ENCODE measurements around the gene CAPN12. TPM values are rescaled to one million over a fixed set of nuclear protein-coding genes. Genes with fewer than 3 reads are reported as not detected.
A peak's percentile ranks its signal among the peaks of the same experiment; 100 is the strongest.
"Not testable (repeated sequence)": the region's sequence is repeated elsewhere in the genome, so short reads cannot be mapped to it uniquely, and the experiment has no call there.

Gene CAPN12
- polyA plus RNA-seq, 1 donor (not counting 4 experiments of a cell fraction or from before 2014, with no cell fraction given), result 5.6 TPM

GRCh38 chr19:38773469-38774177 is 29.3 kb upstream of the CAPN12 start, which contains the start of gene LGALS7:
TSS of gene LGALS7 (minus strand) at chr19:38773517. CDS start at chr19:38773492, 25 bp downstream.
- dilution Hi-C loops (cut with MboI; ENCODE audit: extremely low pct_ligation_motif_present, low sequenced_read_pairs), result no loop called here
- Histone ChIP-seq H3K27ac (ENCODE audit: control insufficient read depth, insufficient read depth, low read length) (no peak within 1 kb of the TSS), H3K4me2 (ENCODE audit: control insufficient read depth, extremely low read depth, insufficient read depth, low read depth, low read length) (no peak within 1 kb of the TSS), H3K4me3 (ENCODE audit: control insufficient read depth in 2 of 3, extremely low read depth in 1 of 3, insufficient read depth in 2 of 3, low read depth in 1 of 3, low read length in 3 of 3) (no peak within 1 kb of the TSS), H3K9me3 (ENCODE audit: control insufficient read depth, low read depth, low read length) (no peaks in the 10 kb centered on the region), H3K9me1 (ENCODE audit: control insufficient read depth, extremely low read depth, insufficient read depth, low read length) (no peaks in the 10 kb centered on the region), H2AFZ (ENCODE audit: control insufficient read depth, low read length) (no peak within 1 kb of the TSS), H3K4me1 (ENCODE audit: control insufficient read depth, extremely low read depth, insufficient read depth, low read length) (peaks cover 23% of the 10 kb centered on the region), H3K79me2 (ENCODE audit: control insufficient read depth, insufficient read depth, low read length) (no peaks in the 10 kb centered on the region), H3K9ac (ENCODE audit: control insufficient read depth, extremely low read depth, insufficient read depth, low read length) (no peak within 1 kb of the TSS), H3K36me3 (ENCODE audit: control insufficient read depth in 2 of 2, extremely low read depth in 1 of 2, insufficient read depth in 2 of 2, low read length in 2 of 2) (no peaks in the 10 kb centered on the region), H3K27me3 (ENCODE audit: control insufficient read depth, extremely low read depth, insufficient read depth, low read length) (no peaks in the 10 kb centered on the region), H4K20me1 (ENCODE audit: control insufficient read depth, extremely low read depth, insufficient read depth, low read length) (no peaks in the 10 kb centered on the region)
- FAIRE-seq (no peak), DNase-seq (ENCODE audit: low read depth, low spot score) (no peak)
- TF ChIP-seq, protein P1, sequence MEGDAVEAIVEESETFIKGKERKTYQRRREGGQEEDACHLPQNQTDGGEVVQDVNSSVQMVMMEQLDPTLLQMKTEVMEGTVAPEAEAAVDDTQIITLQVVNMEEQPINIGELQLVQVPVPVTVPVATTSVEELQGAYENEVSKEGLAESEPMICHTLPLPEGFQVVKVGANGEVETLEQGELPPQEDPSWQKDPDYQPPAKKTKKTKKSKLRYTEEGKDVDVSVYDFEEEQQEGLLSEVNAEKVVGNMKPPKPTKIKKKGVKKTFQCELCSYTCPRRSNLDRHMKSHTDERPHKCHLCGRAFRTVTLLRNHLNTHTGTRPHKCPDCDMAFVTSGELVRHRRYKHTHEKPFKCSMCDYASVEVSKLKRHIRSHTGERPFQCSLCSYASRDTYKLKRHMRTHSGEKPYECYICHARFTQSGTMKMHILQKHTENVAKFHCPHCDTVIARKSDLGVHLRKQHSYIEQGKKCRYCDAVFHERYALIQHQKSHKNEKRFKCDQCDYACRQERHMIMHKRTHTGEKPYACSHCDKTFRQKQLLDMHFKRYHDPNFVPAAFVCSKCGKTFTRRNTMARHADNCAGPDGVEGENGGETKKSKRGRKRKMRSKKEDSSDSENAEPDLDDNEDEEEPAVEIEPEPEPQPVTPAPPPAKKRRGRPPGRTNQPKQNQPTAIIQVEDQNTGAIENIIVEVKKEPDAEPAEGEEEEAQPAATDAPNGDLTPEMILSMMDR (optimal IDR thresholded peaks at IDR 0.05 in 1 of 3, IDR thresholded peaks at IDR 0.05 in 1 of 3, conservative IDR thresholded peaks at IDR 0.05 in 1 of 3; ENCODE audit: extremely low read depth in 1 of 3, insufficient read depth in 2 of 3, low read length in 3 of 3), result no peak
- TF ChIP-seq EZH2 (IDR thresholded peaks at IDR 0.05; ENCODE audit: low read length), result no peak

DNA sequence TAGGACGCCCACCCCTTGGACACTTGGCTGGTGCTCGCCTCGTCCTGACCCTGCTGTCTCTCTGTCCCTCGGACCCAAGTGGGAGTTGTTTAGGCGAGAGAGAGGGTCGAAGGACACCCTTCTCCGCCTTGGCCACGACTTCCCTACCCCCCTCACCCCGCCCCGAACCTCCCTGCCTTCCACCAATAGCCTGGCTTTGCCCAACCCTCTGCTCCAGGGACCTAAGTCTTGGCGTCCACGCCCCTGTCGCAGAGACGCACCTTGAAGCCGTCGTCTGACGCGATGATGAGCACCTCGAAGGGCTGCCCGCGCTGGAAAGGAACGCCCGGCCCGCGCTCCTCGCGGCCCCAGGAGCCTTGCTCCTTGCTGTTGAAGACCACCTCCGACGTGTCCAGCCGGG is 27.3 kb upstream of the CAPN12 start:
- H3K4me2 ChIP-seq (ENCODE audit: control insufficient read depth, extremely low read depth, insufficient read depth, low read depth, low read length); DNase-seq (ENCODE audit: low read depth, low spot score); H3K9ac ChIP-seq (ENCODE audit: control insufficient read depth, extremely low read depth, insufficient read depth, low read length); H4K20me1 ChIP-seq (ENCODE audit: control insufficient read depth, extremely low read depth, insufficient read depth, low read length); H3K36me3 ChIP-seq (ENCODE audit: control insufficient read depth in 2 of 2, extremely low read depth in 1 of 2, insufficient read depth in 2 of 2, low read length in 2 of 2); H3K9me1 ChIP-seq (ENCODE audit: control insufficient read depth, extremely low read depth, insufficient read depth, low read length); H3K27me3 ChIP-seq (ENCODE audit: control insufficient read depth, extremely low read depth, insufficient read depth, low read length); H3K27ac ChIP-seq (ENCODE audit: control insufficient read depth, insufficient read depth, low read length); dilution Hi-C loops (cut with MboI; ENCODE audit: extremely low pct_ligation_motif_present, low sequenced_read_pairs); H3K4me3 ChIP-seq (ENCODE audit: control insufficient read depth in 2 of 3, extremely low read depth in 1 of 3, insufficient read depth in 2 of 3, low read depth in 1 of 3, low read length in 3 of 3); H2AFZ ChIP-seq (ENCODE audit: control insufficient read depth, low read length); H3K9me3 ChIP-seq (ENCODE audit: control insufficient read depth, low read depth, low read length); H3K79me2 ChIP-seq (ENCODE audit: control insufficient read depth, insufficient read depth, low read length): not testable (repeated sequence)
- FAIRE-seq, result peak; percentile 95
- peaks cover 23% of the 10 kb centered on the region for H3K4me1 ChIP-seq (ENCODE audit: control insufficient read depth, extremely low read depth, insufficient read depth, low read length)

DNA sequence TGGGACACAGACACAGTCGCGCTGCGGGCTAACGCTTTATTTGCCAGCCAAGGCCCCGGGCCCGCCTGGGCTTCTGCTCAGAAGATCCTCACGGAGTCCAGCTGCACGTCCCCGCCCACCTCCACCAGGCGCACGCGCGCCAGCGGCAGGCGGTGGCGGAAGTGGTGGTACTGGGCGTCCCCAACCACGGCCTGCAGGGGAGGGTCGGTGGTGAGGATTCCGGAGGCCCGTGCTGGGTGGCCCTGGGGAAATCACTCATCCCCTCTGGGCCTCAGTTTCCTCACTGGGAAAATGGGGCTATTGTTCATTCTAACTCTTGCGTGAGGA is 26.6 kb upstream of the CAPN12 start:
- H3K27me3 ChIP-seq (ENCODE audit: control insufficient read depth, extremely low read depth, insufficient read depth, low read length); H3K36me3 ChIP-seq (ENCODE audit: control insufficient read depth in 2 of 2, extremely low read depth in 1 of 2, insufficient read depth in 2 of 2, low read length in 2 of 2); H3K9ac ChIP-seq (ENCODE audit: control insufficient read depth, extremely low read depth, insufficient read depth, low read length); H2AFZ ChIP-seq (ENCODE audit: control insufficient read depth, low read length); H3K4me2 ChIP-seq (ENCODE audit: control insufficient read depth, extremely low read depth, insufficient read depth, low read depth, low read length); H3K4me3 ChIP-seq (ENCODE audit: control insufficient read depth in 2 of 3, extremely low read depth in 1 of 3, insufficient read depth in 2 of 3, low read depth in 1 of 3, low read length in 3 of 3); FAIRE-seq; H3K79me2 ChIP-seq (ENCODE audit: control insufficient read depth, insufficient read depth, low read length); H3K9me1 ChIP-seq (ENCODE audit: control insufficient read depth, extremely low read depth, insufficient read depth, low read length); H3K9me3 ChIP-seq (ENCODE audit: control insufficient read depth, low read depth, low read length); H3K27ac ChIP-seq (ENCODE audit: control insufficient read depth, insufficient read depth, low read length); DNase-seq (ENCODE audit: low read depth, low spot score); H4K20me1 ChIP-seq (ENCODE audit: control insufficient read depth, extremely low read depth, insufficient read depth, low read length); dilution Hi-C loops (cut with MboI; ENCODE audit: extremely low pct_ligation_motif_present, low sequenced_read_pairs): not testable (repeated sequence)
- peaks cover 23% of the 10 kb centered on the region for H3K4me1 ChIP-seq (ENCODE audit: control insufficient read depth, extremely low read depth, insufficient read depth, low read length)

- H3K9me3 ChIP-seq (ENCODE audit: control insufficient read depth, low read depth, low read length); H4K20me1 ChIP-seq (ENCODE audit: control insufficient read depth, extremely low read depth, insufficient read depth, low read length); dilution Hi-C loops (cut with MboI; ENCODE audit: extremely low pct_ligation_motif_present, low sequenced_read_pairs); H3K4me3 ChIP-seq (ENCODE audit: control insufficient read depth in 2 of 3, extremely low read depth in 1 of 3, insufficient read depth in 2 of 3, low read depth in 1 of 3, low read length in 3 of 3); H3K36me3 ChIP-seq (ENCODE audit: control insufficient read depth in 2 of 2, extremely low read depth in 1 of 2, insufficient read depth in 2 of 2, low read length in 2 of 2); H3K79me2 ChIP-seq (ENCODE audit: control insufficient read depth, insufficient read depth, low read length); DNase-seq (ENCODE audit: low read depth, low spot score); H2AFZ ChIP-seq (ENCODE audit: control insufficient read depth, low read length); H3K9me1 ChIP-seq (ENCODE audit: control insufficient read depth, extremely low read depth, insufficient read depth, low read length); H3K27me3 ChIP-seq (ENCODE audit: control insufficient read depth, extremely low read depth, insufficient read depth, low read length); FAIRE-seq: not testable (repeated sequence)
- peak overlapping the region; percentile 3 for H3K4me2 ChIP-seq (ENCODE audit: control insufficient read depth, extremely low read depth, insufficient read depth, low read depth, low read length)
- H3K9ac ChIP-seq (ENCODE audit: control insufficient read depth, extremely low read depth, insufficient read depth, low read length), result peak overlapping the region; percentile 74
- H3K4me1 ChIP-seq (ENCODE audit: control insufficient read depth, extremely low read depth, insufficient read depth, low read length), result peaks cover 21% of the 10 kb centered on the region
- peak overlapping the region; percentile 78 for H3K27ac ChIP-seq (ENCODE audit: control insufficient read depth, insufficient read depth, low read length)
These were observed 26.1 kb upstream of the CAPN12 start for GRCh38 chr19:38770228-38770948.
